NK-92 treated with Interleukin-12 subunit alpha and Interleukin-12 subunit beta, amount 100 ng/mL, for 24 hours (cell line): ENCODE data around the gene CCER1.

Source experiments
- DNase-seq: peaks from one replicate; lab custom pipeline; 2025; lab: John Stamatoyannopoulos, UW

CCER1 gene

GRCh38 chr12:90920222-90920621, 34.8 kb downstream of the CCER1 start:
- DNase-seq: no peak

GRCh38 chr12:90917431-90917830, 37.5 kb downstream of the CCER1 start:
- no peak for DNase-seq

GRCh38 chr12:90916516-90916915, 38.5 kb downstream of the CCER1 start:
- no peak for DNase-seq

GRCh38 chr12:90915353-90915752, 39.6 kb downstream of the CCER1 start:
- DNase-seq: no peak

GRCh38 chr12:90910958-90911357, 44.0 kb downstream of the CCER1 start:
- no peak for DNase-seq

- no peak for DNase-seq
These were observed 45.8 kb downstream of the CCER1 start for GRCh38 chr12:90909069-90909770.

GRCh38 chr12:90908465-90908864, 46.5 kb downstream of the CCER1 start:
- DNase-seq: no peak

- no peak for DNase-seq
These were observed 49.1 kb downstream of the CCER1 start for GRCh38 chr12:90905691-90906370.

- DNase-seq: no peak
These were observed 52.4 kb downstream of the CCER1 start for GRCh38 chr12:90902596-90902995.
